ENCODE measurements around the gene SPG7.

DNA sequence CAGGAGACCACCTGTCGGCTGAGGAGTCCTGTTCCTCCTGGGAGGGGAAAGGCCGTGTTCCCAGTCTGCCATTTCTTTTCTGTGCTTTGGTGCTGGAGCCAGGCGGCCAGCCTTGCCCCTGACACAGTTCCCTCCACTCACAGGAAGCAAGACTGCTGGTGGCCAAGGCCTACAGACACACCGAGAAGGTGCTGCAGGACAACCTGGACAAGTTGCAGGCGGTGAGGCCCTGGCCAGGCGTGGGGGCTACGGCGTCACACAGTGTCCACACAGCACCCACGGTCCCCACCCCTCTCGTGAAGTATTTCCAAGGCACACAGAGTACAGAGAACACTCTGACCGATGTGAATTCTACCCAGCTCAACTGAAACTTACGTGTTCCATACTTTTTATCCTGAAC, 46.1 kb downstream of the SPG7 start:
- TF ChIP-seq CTCF (conservative IDR thresholded peaks at IDR 0.05 in 1 of 2, IDR thresholded peaks at IDR 0.05 in 1 of 2; ENCODE audit: extremely low read depth in 1 of 2, insufficient read depth in 1 of 2, low read depth in 1 of 2, low read length in 2 of 2), result no peak
- no peak for TF ChIP-seq EZH2 (IDR thresholded peaks at IDR 0.05; ENCODE audit: borderline replicate concordance, low read length)

All from mammary epithelial cell (primary cell).